AG04450 (cell line): Measurements from ENCODE around the gene USP12. TPM values are rescaled to one million over a fixed set of nuclear protein-coding genes. Genes with fewer than 3 reads are reported as not detected.
"Not testable (repeated sequence)": the region's sequence is repeated elsewhere in the genome, so short reads cannot be mapped to it uniquely, and the experiment has no call there.

Experiments used
- CTCF ChIA-PET: fragments of 300-600, 350-600 bp; formaldehyde crosslinking; extraction: SDS; loops from one replicate; lab custom pipeline; 2022; ENCODE audit warnings: antibody characterized with exemption, inconsistent platforms; lab: Charles Lee
- POLR2A ChIA-PET: fragments of 350-600 bp; formaldehyde crosslinking; extraction: SDS; loops from one replicate; lab custom pipeline; 2021; ENCODE audit warnings: antibody characterized with exemption, inconsistent platforms; lab: Yijun Ruan, JAX
- DNase-seq: peaks from one replicate; pipeline ENCODE4 v3.0.0-alpha.2; 2011; ENCODE audit warnings: low read depth, low spot score
- H3K27ac ChIP-seq: one replicate; pipeline ENCODE4 v1.5.1; 2012; ENCODE audit warnings: low read depth, low read length, control low read depth
- H3K27me3 ChIP-seq: one replicate; pipeline ENCODE4 v1.6.0; 2012; ENCODE audit warnings: low read length; ENCODE audit not compliant: control insufficient read depth, insufficient read depth
- H3K4me3 ChIP-seq: 2 replicates; pipeline ENCODE4 v1.5.1; 2011; ENCODE audit warnings: mild to moderate bottlenecking, low read depth, low read length, control low read depth
- H3K9me3 ChIP-seq: 2 replicates; pipeline ENCODE4 v1.5.1; 2012; ENCODE audit warnings: low read length; ENCODE audit not compliant: control insufficient read depth, insufficient read depth
- polyA plus RNA-seq: library from polyadenylated mRNA; depleted of rRNA; stranded (reverse); fragments of >200 nt; gene quantifications from 2 replicates; pipeline ENCODE4 v1.2.3, GENCODE V29; 2011
- TF ChIP-seq, protein P1 (sequence below): IDR thresholded peaks from 2 replicates; pipeline ENCODE4 v1.5.1; 2011; ENCODE audit warnings: low read depth, low read length, control low read depth, inconsistent platforms

Gene USP12
- polyA plus RNA-seq, 1 experiment: 18.0 TPM

GRCh38 chr13:27080018-27080948 lies 91.3 kb downstream of the USP12 start:
- Histone ChIP-seq H3K27me3 (no peaks in the 10 kb centered on the region), H3K4me3 (no peak overlapping the region), H3K27ac (no peak overlapping the region), H3K9me3 (no peaks in the 10 kb centered on the region)
- ChIA-PET CTCF (no interaction called here), POLR2A (no interaction called here)
- no peak for DNase-seq
- TF ChIP-seq, protein P1, sequence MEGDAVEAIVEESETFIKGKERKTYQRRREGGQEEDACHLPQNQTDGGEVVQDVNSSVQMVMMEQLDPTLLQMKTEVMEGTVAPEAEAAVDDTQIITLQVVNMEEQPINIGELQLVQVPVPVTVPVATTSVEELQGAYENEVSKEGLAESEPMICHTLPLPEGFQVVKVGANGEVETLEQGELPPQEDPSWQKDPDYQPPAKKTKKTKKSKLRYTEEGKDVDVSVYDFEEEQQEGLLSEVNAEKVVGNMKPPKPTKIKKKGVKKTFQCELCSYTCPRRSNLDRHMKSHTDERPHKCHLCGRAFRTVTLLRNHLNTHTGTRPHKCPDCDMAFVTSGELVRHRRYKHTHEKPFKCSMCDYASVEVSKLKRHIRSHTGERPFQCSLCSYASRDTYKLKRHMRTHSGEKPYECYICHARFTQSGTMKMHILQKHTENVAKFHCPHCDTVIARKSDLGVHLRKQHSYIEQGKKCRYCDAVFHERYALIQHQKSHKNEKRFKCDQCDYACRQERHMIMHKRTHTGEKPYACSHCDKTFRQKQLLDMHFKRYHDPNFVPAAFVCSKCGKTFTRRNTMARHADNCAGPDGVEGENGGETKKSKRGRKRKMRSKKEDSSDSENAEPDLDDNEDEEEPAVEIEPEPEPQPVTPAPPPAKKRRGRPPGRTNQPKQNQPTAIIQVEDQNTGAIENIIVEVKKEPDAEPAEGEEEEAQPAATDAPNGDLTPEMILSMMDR: no peak

DNA sequence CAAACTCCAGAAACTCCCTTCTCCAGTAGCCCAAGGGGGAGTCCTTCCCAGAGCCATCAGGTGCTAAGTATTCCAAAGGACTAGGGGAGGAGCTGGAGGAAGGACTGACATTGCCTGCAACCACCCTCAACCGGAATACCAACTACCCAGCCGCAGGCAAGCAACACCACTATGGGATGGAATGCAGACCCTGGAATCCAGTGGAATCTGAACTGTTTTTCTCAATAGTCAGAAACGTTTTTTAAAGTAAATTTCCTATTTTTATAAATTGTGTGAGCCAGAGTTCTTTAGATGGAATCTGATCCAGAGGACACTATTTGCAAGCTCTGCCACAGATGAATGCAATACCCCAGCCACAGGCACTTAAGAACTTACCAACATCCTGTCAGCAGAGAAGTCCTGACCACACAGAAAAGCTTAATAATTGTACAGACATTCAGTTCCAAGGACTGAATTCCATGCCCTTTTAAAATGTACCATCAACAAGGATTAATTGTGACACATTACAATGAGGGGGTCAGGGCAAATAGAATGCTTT lies 92.1 kb downstream of the USP12 start:
- no peaks in the 10 kb centered on the region for H3K9me3 ChIP-seq
- TF ChIP-seq, protein P1: no peak
- no peak overlapping the region for H3K4me3 ChIP-seq
- ChIA-PET CTCF (no interaction called here), POLR2A (no interaction called here)
- H3K27me3 ChIP-seq: no peaks in the 10 kb centered on the region
- H3K27ac ChIP-seq: no peak overlapping the region
- DNase-seq: peak; percentile 7

- Histone ChIP-seq H3K9me3 (no peaks in the 10 kb centered on the region), H3K4me3 (no peak overlapping the region), H3K27me3 (no peaks in the 10 kb centered on the region), H3K27ac (no peak overlapping the region)
- CTCF ChIA-PET: no interaction called here
- POLR2A ChIA-PET: no interaction called here
- no peak for DNase-seq
- TF ChIP-seq, protein P1: no peak
Measured at GRCh38 chr13:27077451-27077850, 94.2 kb downstream of the USP12 start.

GRCh38 chr13:27076421-27076820 lies 95.2 kb downstream of the USP12 start:
- no peak overlapping the region for H3K4me3 ChIP-seq
- no peak overlapping the region for H3K27ac ChIP-seq
- TF ChIP-seq, protein P1: no peak
- H3K27me3 ChIP-seq: no peaks in the 10 kb centered on the region
- H3K9me3 ChIP-seq: no peaks in the 10 kb centered on the region
- ChIA-PET POLR2A (interaction anchor here (0.6 to 1.4 kb wide), 4 partner anchors 13 to 175 kb away, joined by 3 to 6 read pairs (median 4); partner anchors contain the start of gene RPL21), CTCF (interaction anchor here (0.6 kb wide), 1 partner anchor 71 kb away, joined by 6 read pairs; no protein-coding TSS in a partner anchor)
- no peak for DNase-seq

- H3K9me3 ChIP-seq: no peaks in the 10 kb centered on the region
- ChIA-PET POLR2A (no interaction called here), CTCF (interaction anchor here (0.6 to 1.3 kb wide), 2 partner anchors 9 to 88 kb away, joined by 3 read pairs; no protein-coding TSS in a partner anchor)
- H3K27me3 ChIP-seq: no peaks in the 10 kb centered on the region
- DNase-seq: no peak
- H3K27ac ChIP-seq: no peak overlapping the region
- TF ChIP-seq, protein P1: no peak
- H3K4me3 ChIP-seq: no peak overlapping the region
Measured at GRCh38 chr13:27073186-27073585, 98.4 kb downstream of the USP12 start.

GRCh38 chr13:27066123-27066522 lies 105.5 kb downstream of the USP12 start:
- POLR2A ChIA-PET, DNase-seq, CTCF ChIA-PET, H3K9me3 ChIP-seq, H3K4me3 ChIP-seq, H3K27me3 ChIP-seq, H3K27ac ChIP-seq: not testable (repeated sequence)
